ENCODE measurements around the gene NUDT22.

DNA sequence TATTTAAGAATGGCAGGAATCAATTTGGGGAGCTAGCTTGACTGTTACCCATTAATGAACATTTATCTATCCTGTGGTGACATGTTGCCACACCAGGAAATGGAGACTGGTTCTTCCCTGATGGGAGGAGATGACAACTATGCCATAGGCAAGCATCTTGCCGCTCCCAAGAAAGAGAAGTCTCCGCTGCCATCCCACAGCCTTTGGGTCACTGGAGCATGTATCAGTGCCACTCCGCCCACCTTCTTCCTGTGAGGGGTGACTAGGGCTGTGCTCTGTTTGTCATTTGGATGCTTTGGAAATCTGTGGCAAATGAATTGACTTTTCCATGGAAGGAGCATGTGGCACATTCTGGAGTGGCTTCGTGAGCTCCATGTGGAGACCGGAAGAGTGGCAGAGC, 33.6 kb upstream of the NUDT22 start:
- TF ChIP-seq, protein P1, sequence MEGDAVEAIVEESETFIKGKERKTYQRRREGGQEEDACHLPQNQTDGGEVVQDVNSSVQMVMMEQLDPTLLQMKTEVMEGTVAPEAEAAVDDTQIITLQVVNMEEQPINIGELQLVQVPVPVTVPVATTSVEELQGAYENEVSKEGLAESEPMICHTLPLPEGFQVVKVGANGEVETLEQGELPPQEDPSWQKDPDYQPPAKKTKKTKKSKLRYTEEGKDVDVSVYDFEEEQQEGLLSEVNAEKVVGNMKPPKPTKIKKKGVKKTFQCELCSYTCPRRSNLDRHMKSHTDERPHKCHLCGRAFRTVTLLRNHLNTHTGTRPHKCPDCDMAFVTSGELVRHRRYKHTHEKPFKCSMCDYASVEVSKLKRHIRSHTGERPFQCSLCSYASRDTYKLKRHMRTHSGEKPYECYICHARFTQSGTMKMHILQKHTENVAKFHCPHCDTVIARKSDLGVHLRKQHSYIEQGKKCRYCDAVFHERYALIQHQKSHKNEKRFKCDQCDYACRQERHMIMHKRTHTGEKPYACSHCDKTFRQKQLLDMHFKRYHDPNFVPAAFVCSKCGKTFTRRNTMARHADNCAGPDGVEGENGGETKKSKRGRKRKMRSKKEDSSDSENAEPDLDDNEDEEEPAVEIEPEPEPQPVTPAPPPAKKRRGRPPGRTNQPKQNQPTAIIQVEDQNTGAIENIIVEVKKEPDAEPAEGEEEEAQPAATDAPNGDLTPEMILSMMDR (IDR thresholded peaks at IDR 0.05; ENCODE audit: low read depth, low read length): no peak
- TF ChIP-seq POLR2A (IDR thresholded peaks at IDR 0.05; ENCODE audit: extremely low read depth, insufficient read length): no peak
- TF ChIP-seq, protein P2, sequence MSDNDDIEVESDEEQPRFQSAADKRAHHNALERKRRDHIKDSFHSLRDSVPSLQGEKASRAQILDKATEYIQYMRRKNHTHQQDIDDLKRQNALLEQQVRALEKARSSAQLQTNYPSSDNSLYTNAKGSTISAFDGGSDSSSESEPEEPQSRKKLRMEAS (IDR thresholded peaks at IDR 0.05; ENCODE audit: low read depth, low read length): no peak
